ENCODE data around the gene ATG9A.

DNA sequence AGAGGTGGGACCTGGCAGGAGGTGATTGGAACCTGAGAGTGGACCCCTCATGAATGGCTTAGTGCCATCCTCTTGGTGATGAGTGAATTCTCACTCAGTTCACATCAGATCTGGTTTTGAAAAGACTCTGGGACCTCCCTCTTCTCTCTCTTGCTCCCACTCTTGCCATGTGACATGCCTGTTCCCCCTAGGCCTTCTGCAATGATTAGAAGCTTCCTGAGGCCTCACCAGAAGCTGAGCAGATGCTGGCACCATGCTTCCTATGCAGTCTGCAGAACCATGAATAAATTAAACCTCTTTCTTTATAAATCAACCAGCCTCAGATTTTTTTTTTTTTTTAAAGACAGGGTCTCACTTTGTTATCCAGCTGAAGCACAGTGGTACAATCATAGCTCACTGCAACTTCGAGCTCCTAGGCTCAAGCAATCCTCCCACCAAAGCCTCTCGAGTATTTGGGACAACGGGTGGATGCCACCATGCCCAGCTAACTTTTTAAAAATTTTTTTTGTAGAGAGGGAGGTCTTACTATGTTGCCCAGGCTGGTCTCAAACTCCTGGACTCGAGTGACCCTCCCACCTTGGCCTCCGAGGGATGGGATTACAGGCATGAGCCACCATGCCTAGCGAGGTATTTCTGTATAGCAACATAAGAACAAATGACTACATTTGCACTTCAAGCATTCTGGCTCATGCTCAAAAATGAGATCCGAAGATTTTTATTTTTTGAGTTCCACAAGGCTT is 24.8 kb downstream of the ATG9A start:
- no peak for TF ChIP-seq POLR2AphosphoS5 (IDR thresholded peaks at IDR 0.05; ENCODE audit: low read depth, low read length)
- no peak for TF ChIP-seq POLR2A (IDR thresholded peaks at IDR 0.05; ENCODE audit: low read depth, low read length)
- TF ChIP-seq POU2F2 (IDR thresholded peaks at IDR 0.05; ENCODE audit: low read depth, low read length), result no peak

Data from GM12891 (cell line).